SJSA1 (cell line): ENCODE data around the gene HAP1. TPM values are rescaled to one million over a fixed set of nuclear protein-coding genes. Genes with fewer than 3 reads are reported as not detected.
A peak's percentile ranks its signal among the peaks of the same experiment; 100 is the strongest.

Experiments used
- DNase-seq, 2 experiments: peaks; one replicate each; pipeline ENCODE4 v3.0.0-alpha.2; 2015 to 2020; ENCODE audit warnings: low spot score in 2 of 2, low read depth in 1 of 2
- H3K27ac ChIP-seq: fragments of 250-450 bp; sonication (Bioruptor Pico); 2 replicates; pipeline ENCODE4 v1.5.1; 2020; ENCODE audit warnings: mild to moderate bottlenecking, moderate library complexity
- H3K27me3 ChIP-seq: fragments of 250-450 bp; sonication (Bioruptor Pico); replicated peaks from 2 replicates; pipeline ENCODE4 v1.5.1; 2020; ENCODE audit warnings: mild to moderate bottlenecking, moderate library complexity
- H3K36me3 ChIP-seq: fragments of 250-450 bp; sonication (Bioruptor Pico); 2 replicates; pipeline ENCODE4 v1.5.1; 2020; ENCODE audit warnings: mild to moderate bottlenecking
- H3K4me1 ChIP-seq: fragments of 250-450 bp; sonication (Bioruptor Pico); replicated peaks from 2 replicates; pipeline ENCODE4 v1.6.1; 2021; ENCODE audit warnings: mild to moderate bottlenecking
- H3K4me3 ChIP-seq: fragments of 250-450 bp; sonication (Bioruptor Pico); 2 replicates; pipeline ENCODE4 v1.5.1; 2020; ENCODE audit warnings: mild to moderate bottlenecking
- H3K9me3 ChIP-seq: fragments of 250-450 bp; sonication (Bioruptor Pico); replicated peaks from 2 replicates; pipeline ENCODE4 v1.5.1; 2020; ENCODE audit warnings: mild to moderate bottlenecking
- total RNA-seq: library from RNA; depleted of rRNA; stranded (reverse); fragments of >200 nt; shearing (Covaris generic); gene quantifications from 2 replicates; pipeline ENCODE4 v1.2.3, GENCODE V29; 2014

The HAP1 gene
- total RNA-seq, 1 experiment from 2014 or later, result not detected

- no peak for DNase-seq
- Histone ChIP-seq H3K27me3 (no peaks in the 10 kb centered on the region), H3K9me3 (no peaks in the 10 kb centered on the region), H3K4me3 (no peak overlapping the region), H3K36me3 (no peaks in the 10 kb centered on the region), H3K4me1 (no peaks in the 10 kb centered on the region), H3K27ac (no peak overlapping the region)
Measured at GRCh38 chr17:41748275-41748674, 13.8 kb upstream of the HAP1 start.

GRCh38 chr17:41741709-41742108 lies 7.3 kb upstream of the HAP1 start:
- H3K9me3 ChIP-seq, result no peaks in the 10 kb centered on the region
- H3K27me3 ChIP-seq, result peaks cover 9% of the 10 kb centered on the region
- H3K4me1 ChIP-seq, result peaks cover 3% of the 10 kb centered on the region; the same call in 1 of the 2 replicates
- no peak overlapping the region for H3K27ac ChIP-seq
- H3K4me3 ChIP-seq, result no peak overlapping the region
- no peak for DNase-seq
- no peaks in the 10 kb centered on the region for H3K36me3 ChIP-seq

- peaks cover 3% of the 10 kb centered on the region; the same call in 1 of the 2 replicates for H3K4me1 ChIP-seq
- H3K4me3 ChIP-seq, result no peak overlapping the region
- H3K36me3 ChIP-seq, result no peaks in the 10 kb centered on the region
- H3K27ac ChIP-seq, result no peak overlapping the region
- peaks cover 20% of the 10 kb centered on the region for H3K27me3 ChIP-seq
- no peaks in the 10 kb centered on the region for H3K9me3 ChIP-seq
- DNase-seq, result no peak
Measured at GRCh38 chr17:41740506-41740905, 6.1 kb upstream of the HAP1 start.

- H3K36me3 ChIP-seq, result no peaks in the 10 kb centered on the region
- no peaks in the 10 kb centered on the region for H3K9me3 ChIP-seq
- H3K27ac ChIP-seq, result no peak overlapping the region
- peaks cover 27% of the 10 kb centered on the region for H3K27me3 ChIP-seq
- no peak overlapping the region for H3K4me3 ChIP-seq
- DNase-seq, result no peak
- H3K4me1 ChIP-seq, result peaks cover 3% of the 10 kb centered on the region
Measured at GRCh38 chr17:41739661-41740352, 5.4 kb upstream of the HAP1 start.

GRCh38 chr17:41738801-41739112 lies 4.3 kb upstream of the HAP1 start:
- Histone ChIP-seq H3K4me1 (peaks cover 11% of the 10 kb centered on the region), H3K9me3 (no peaks in the 10 kb centered on the region), H3K36me3 (no peaks in the 10 kb centered on the region), H3K27ac (no peak overlapping the region), H3K27me3 (peaks cover 37% of the 10 kb centered on the region), H3K4me3 (no peak overlapping the region)
- no peak for DNase-seq

GRCh38 chr17:41738077-41738800 lies 3.8 kb upstream of the HAP1 start:
- Histone ChIP-seq H3K27ac (no peak overlapping the region), H3K4me1 (peaks cover 11% of the 10 kb centered on the region), H3K36me3 (no peaks in the 10 kb centered on the region), H3K27me3 (peaks cover 40% of the 10 kb centered on the region), H3K4me3 (no peak overlapping the region), H3K9me3 (no peaks in the 10 kb centered on the region)
- DNase-seq, result peak; percentile 75 to 81

- no peak for DNase-seq
- peaks cover 11% of the 10 kb centered on the region for H3K4me1 ChIP-seq
- peaks cover 44% of the 10 kb centered on the region for H3K27me3 ChIP-seq
- no peak overlapping the region for H3K4me3 ChIP-seq
- no peaks in the 10 kb centered on the region for H3K9me3 ChIP-seq
- no peak overlapping the region for H3K27ac ChIP-seq
- no peaks in the 10 kb centered on the region for H3K36me3 ChIP-seq
Measured at GRCh38 chr17:41737680-41738023, 3.2 kb upstream of the HAP1 start.

GRCh38 chr17:41736983-41737679 lies 2.7 kb upstream of the HAP1 start:
- Histone ChIP-seq H3K27ac (no peak overlapping the region), H3K9me3 (no peaks in the 10 kb centered on the region), H3K4me1 (peaks cover 11% of the 10 kb centered on the region), H3K36me3 (no peaks in the 10 kb centered on the region), H3K4me3 (no peak overlapping the region), H3K27me3 (peaks cover 49% of the 10 kb centered on the region)
- DNase-seq, result no peak

GRCh38 chr17:41735744-41736143 lies 1.3 kb upstream of the HAP1 start:
- Histone ChIP-seq H3K9me3 (no peaks in the 10 kb centered on the region), H3K4me1 (peaks cover 11% of the 10 kb centered on the region), H3K27ac (no peak overlapping the region), H3K36me3 (no peaks in the 10 kb centered on the region), H3K4me3 (no peak overlapping the region), H3K27me3 (peaks cover 61% of the 10 kb centered on the region)
- DNase-seq, result no peak

- Histone ChIP-seq H3K4me3 (no peak overlapping the region), H3K9me3 (no peaks in the 10 kb centered on the region), H3K4me1 (peaks cover 11% of the 10 kb centered on the region), H3K27ac (no peak overlapping the region), H3K36me3 (no peaks in the 10 kb centered on the region), H3K27me3 (peaks cover 68% of the 10 kb centered on the region)
- no peak for DNase-seq
Measured at GRCh38 chr17:41734949-41735313, 488 bp upstream of the HAP1 start.

- no peak overlapping the region for H3K4me3 ChIP-seq
Measured at GRCh38 chr17:41733348-41734138, 900 bp downstream of the HAP1 start.

GRCh38 chr17:41731836-41732235 lies 2.6 kb downstream of the HAP1 start:
- Histone ChIP-seq H3K9me3 (no peaks in the 10 kb centered on the region), H3K4me3 (no peak overlapping the region), H3K36me3 (no peaks in the 10 kb centered on the region), H3K27me3 (peaks cover 58% of the 10 kb centered on the region), H3K27ac (no peak overlapping the region), H3K4me1 (peaks cover 8% of the 10 kb centered on the region)
- no peak for DNase-seq

More at GRCh38 chr17:41733348-41734138, 900 bp downstream of the HAP1 start:
- H3K4me1 ChIP-seq, result peaks cover 11% of the 10 kb centered on the region
- no peak for DNase-seq
- no peaks in the 10 kb centered on the region for H3K9me3 ChIP-seq
- no peak overlapping the region for H3K27ac ChIP-seq
- peaks cover 68% of the 10 kb centered on the region for H3K27me3 ChIP-seq
- H3K36me3 ChIP-seq, result no peaks in the 10 kb centered on the region

GRCh38 chr17:41730479-41730878 lies 4.0 kb downstream of the HAP1 start:
- H3K9me3 ChIP-seq, result no peaks in the 10 kb centered on the region
- no peaks in the 10 kb centered on the region for H3K36me3 ChIP-seq
- DNase-seq, result no peak
- H3K4me3 ChIP-seq, result no peak overlapping the region
- H3K4me1 ChIP-seq, result peaks cover 8% of the 10 kb centered on the region
- H3K27me3 ChIP-seq, result peaks cover 48% of the 10 kb centered on the region
- H3K27ac ChIP-seq, result no peak overlapping the region
